ENCODE measurements around the gene BTBD19. TPM values are rescaled to one million over a fixed set of nuclear protein-coding genes. Genes with fewer than 3 reads are reported as not detected.
"Not testable (repeated sequence)": the region's sequence is repeated elsewhere in the genome, so short reads cannot be mapped to it uniquely, and the experiment has no call there.

The BTBD19 gene
- total RNA-seq, 1 experiment from 2014 or later = 4.0 TPM

DNA sequence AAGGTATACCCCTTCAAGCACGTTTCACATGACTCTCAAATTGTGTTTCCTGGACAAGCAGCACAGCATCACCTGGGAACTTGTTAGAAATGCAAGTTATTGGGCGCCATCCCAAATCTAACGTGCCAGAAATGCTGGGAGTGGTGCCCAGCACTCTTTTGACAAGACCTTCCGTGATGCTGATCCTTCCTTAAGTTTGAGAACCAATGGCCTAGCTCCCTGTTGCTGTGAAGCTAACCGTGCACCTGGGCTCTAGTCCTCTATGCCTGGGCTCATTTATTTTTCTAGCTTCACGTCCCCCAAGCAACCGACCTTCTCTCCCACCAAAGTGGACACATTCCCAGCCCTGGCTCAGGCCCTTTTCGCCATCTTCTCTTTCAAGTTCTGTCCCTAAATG, 24.6 kb upstream of the BTBD19 start:
- H3K4me3 ChIP-seq = no peak overlapping the region
- H3K27ac ChIP-seq = no peak overlapping the region
- H3K4me1 ChIP-seq (replicated peaks) = peaks cover 11% of the 10 kb centered on the region
- no peaks in the 10 kb centered on the region for H3K9me3 ChIP-seq (replicated peaks)
- 0 out of 2 replicates have a peak, but pooled peaks cover 2% of the 10 kb centered on the region for H3K27me3 ChIP-seq (replicated peaks)
- H3K36me3 ChIP-seq = peaks cover 41% of the 10 kb centered on the region
- DNase-seq (ENCODE audit: low read depth in 1 of 2, low spot score in 2 of 2) = no peak

DNA sequence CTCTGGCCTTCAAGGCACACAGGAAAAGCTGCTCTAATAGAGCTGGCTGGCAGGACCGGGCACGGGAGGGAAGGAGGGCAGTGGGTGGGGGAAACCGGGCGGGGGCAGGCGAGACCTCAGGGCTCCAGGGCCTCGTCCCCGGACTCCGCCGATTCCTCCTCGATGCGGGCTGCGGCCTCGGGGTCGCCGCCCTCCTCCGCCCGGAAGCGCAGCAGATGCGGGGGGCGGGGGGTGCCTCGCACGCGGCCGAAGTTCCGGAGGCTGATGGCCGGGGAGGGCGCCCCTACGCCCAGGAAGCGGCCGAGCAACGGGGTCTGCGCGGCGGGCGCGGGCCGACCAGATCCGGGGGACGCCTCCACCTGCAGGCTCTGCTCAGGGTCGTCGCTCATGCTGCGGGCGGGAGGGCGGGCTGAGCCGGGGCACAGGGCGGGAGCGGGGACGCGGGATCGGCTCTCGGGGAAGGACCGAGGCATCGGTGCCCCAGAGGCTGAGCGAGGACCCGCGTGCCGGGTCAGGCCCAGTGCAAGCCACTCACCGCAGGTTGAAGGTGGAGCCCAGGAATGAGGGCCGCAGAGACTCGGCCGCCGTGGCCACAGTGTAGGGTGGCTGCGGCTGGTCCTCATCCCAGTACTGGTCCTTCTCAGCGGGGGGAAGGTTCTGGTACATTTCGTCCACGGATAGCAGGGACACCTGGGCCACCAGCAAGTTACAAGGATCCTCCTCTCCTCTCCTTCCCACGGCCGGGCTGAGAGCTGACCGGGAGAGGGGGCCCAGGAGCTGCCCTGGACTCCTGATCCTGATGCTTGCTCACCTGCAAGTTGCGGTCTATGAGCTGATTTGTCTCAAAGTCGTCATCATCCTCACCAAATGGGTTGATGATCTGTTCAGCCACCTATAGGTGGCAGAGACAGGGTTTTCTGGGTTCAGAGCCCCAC, 24.0 kb upstream of the BTBD19 start:
- DNase-seq (ENCODE audit: low read depth in 1 of 2, low spot score in 2 of 2) = no peak
- peak overlapping the region; percentile 20 for H3K4me3 ChIP-seq

DNA sequence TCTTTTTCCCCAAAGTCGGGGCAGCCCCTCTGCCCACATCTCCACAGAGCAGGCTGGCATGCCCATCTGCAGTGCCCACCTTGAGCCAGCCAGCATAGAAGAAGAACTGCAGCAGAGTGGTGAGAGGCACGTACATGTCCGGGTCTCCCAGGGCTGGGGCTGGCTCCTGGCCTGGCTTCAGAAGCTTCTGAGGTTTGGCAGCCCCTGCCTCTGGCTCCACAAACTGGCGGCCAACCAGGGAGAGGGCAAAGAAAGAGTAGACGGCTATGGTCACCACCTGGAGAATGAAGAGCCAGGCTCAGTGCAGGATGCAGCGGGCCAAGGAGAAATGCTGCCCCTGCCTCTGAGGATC, 23.3 kb upstream of the BTBD19 start:
- Histone ChIP-seq H3K4me1 (replicated peaks) (peaks cover 11% of the 10 kb centered on the region), H3K27ac (no peak overlapping the region), H3K4me3 (no peak overlapping the region), H3K9me3 (replicated peaks) (no peaks in the 10 kb centered on the region), H3K36me3 (peaks cover 28% of the 10 kb centered on the region), H3K27me3 (replicated peaks) (0 out of 2 replicates have a peak, but pooled peaks cover 2% of the 10 kb centered on the region)
- DNase-seq (ENCODE audit: low read depth in 1 of 2, low spot score in 2 of 2) = no peak

More for the DNA sequence above, 24.0 kb upstream of the BTBD19 start:
- Histone ChIP-seq H3K27me3 (replicated peaks) (0 out of 2 replicates have a peak, but pooled peaks cover 2% of the 10 kb centered on the region), H3K9me3 (replicated peaks) (no peaks in the 10 kb centered on the region), H3K27ac (no peak overlapping the region), H3K36me3 (peaks cover 34% of the 10 kb centered on the region), H3K4me1 (replicated peaks) (peaks cover 11% of the 10 kb centered on the region)

GRCh38 chr1:44785501-44786137, 22.7 kb upstream of the BTBD19 start:
- H3K4me1 ChIP-seq (replicated peaks) = peaks cover 11% of the 10 kb centered on the region
- DNase-seq (ENCODE audit: low read depth in 1 of 2, low spot score in 2 of 2) = no peak
- peaks cover 21% of the 10 kb centered on the region for H3K36me3 ChIP-seq
- H3K9me3 ChIP-seq (replicated peaks) = no peaks in the 10 kb centered on the region
- no peak overlapping the region for H3K4me3 ChIP-seq
- no peak overlapping the region for H3K27ac ChIP-seq
- 0 out of 2 replicates have a peak, but pooled peaks cover 2% of the 10 kb centered on the region for H3K27me3 ChIP-seq (replicated peaks)

DNA sequence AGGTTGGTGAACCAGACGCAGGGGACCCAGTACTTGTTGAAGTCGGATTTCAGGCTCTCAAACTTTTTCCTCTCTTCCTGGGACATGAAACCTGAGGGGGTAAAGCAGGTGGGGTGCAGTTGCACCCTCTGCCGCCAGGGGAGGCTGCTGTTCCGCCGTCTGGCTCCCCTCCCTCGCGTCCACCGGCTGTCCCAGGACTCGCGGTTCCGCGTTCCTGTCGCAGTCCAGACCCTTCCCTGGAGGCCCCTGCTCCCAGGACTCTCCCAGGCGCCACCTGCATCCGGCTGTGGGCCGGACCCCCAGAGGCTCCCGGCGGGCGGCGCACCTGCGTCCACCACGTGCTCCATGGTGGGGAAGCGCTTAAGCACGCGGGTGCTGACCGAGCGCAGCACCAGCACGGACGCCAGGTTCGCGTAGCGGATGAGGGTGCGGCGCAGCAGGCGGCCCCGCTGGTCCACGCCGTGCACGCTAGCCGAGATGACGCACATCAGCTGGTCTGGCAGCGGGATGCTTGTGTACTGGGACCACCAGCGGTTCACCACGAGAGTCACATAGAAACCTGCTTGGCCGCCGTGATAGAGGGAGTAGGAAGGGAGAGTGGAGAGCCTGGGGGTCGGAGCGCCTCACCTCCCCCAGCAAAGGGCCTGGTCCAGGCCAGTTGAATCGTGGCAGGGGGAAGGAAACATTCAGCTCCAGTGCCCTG, 22.0 kb upstream of the BTBD19 start:
- Histone ChIP-seq H3K9me3 (replicated peaks) (no peaks in the 10 kb centered on the region), H3K27me3 (replicated peaks) (0 out of 2 replicates have a peak, but pooled peaks cover 2% of the 10 kb centered on the region), H3K36me3 (peaks cover 15% of the 10 kb centered on the region), H3K4me3 (no peak overlapping the region), H3K27ac (no peak overlapping the region), H3K4me1 (replicated peaks) (peaks cover 11% of the 10 kb centered on the region)
- peak in 1 of 2 experiments; percentile 30 for DNase-seq (ENCODE audit: low read depth in 1 of 2, low spot score in 2 of 2)

DNA sequence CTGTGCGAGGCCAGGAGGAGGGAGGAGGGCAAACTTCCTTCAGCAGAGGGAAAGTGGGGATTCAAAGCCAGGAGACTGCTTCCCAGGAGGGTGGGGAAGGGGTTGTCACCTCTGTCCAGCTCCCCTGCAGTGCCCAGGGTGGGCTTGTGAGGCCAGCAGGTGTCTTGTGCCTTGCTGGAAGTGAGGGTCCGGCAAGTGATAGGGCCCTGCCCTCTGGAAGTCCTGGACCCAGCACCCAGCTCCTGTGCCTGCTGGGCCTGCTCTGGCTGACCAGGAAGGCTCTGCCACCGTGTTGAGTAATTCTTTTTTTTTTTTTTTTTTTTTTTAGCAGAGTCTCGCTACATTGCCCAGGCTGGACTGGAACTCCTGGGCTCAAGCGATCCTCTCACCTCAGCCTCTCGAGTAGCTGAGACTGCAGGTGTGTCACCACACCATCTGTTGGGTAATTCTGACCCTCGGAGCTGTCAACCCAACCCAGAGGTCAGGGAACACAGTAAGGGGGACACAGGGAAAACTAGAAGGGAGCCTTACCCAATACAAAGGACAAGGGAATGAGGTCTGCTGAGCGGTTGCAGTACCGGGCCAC, 21.4 kb upstream of the BTBD19 start:
- peaks cover 8% of the 10 kb centered on the region for H3K36me3 ChIP-seq
- DNase-seq (ENCODE audit: low read depth in 1 of 2, low spot score in 2 of 2) = no peak
- H3K4me3 ChIP-seq = no peak overlapping the region
- no peak overlapping the region for H3K27ac ChIP-seq
- no peaks in the 10 kb centered on the region for H3K9me3 ChIP-seq (replicated peaks)
- 0 out of 2 replicates have a peak, but pooled peaks cover 2% of the 10 kb centered on the region for H3K27me3 ChIP-seq (replicated peaks)
- peaks cover 11% of the 10 kb centered on the region for H3K4me1 ChIP-seq (replicated peaks)

DNA sequence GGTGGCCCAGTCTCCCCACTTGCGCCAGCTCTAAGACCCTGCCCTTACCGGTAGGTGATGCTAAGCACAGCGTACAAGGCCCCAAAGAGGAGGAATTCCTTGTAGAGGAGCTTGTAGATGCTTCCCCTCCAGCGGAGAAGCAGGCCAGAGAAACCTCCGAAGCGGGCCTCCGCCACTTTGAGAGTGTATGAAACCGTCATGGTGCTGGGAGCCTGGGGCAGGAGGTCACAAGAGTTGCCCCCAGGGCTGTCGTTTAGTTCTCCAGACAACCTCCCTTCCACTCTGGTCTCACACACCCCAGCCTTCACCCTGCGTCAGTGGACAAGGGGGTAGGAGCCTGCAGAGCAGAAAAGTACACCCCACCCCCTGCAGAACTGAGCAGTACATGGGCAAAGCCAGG, 20.8 kb upstream of the BTBD19 start:
- 0 out of 2 replicates have a peak, but pooled peaks cover 2% of the 10 kb centered on the region for H3K27me3 ChIP-seq (replicated peaks)
- H3K36me3 ChIP-seq = peaks cover 5% of the 10 kb centered on the region; the same call in 1 of the 2 replicates
- no peak overlapping the region for H3K4me3 ChIP-seq
- H3K4me1 ChIP-seq (replicated peaks) = peaks cover 11% of the 10 kb centered on the region
- DNase-seq (ENCODE audit: low read depth in 1 of 2, low spot score in 2 of 2) = no peak
- no peak overlapping the region for H3K27ac ChIP-seq
- no peaks in the 10 kb centered on the region for H3K9me3 ChIP-seq (replicated peaks)

DNA sequence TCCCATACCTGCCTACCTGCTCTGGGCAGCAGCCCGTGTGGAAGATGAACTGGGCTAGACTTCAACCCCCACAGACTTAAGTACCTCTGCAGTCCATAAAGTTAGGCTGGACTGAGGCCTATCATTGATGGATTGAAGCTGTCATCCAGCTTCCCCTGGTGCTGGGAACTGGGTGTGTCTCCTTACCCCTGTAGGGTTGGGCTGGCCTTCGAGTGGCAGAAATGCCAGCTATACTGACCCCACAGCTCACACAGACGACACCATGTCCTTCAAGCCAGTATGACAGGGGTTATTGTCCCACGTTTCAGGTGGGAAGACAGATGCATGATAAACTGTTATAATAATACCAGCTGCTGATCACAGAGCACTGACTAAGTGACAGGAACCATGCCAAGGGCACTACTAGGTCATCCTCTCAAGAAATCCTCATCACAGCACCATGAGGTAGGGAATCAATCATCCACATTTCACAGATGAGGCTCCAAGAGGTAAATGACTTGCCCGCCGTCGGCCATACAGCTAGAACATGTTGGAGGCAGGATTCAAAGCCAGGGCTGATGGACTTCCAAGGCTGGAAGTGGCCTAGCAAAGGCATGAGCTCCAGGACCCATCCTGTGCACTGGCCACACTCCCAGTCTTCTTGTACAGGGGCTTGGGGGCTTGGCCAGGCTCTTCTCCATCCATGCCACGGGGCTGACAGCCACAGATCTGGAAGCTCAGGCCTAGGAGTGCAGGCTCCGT, 20.0 kb upstream of the BTBD19 start, which contains the start of gene BEST4:
Gene BEST4, minus strand, starts transcription at position 51 of the 741 bp plus-strand sequence. CDS start 465 bp downstream, outside the sequence.
- peaks cover 2% of the 10 kb centered on the region; the same call in 1 of the 2 replicates for H3K36me3 ChIP-seq
- no peak within 1 kb of the TSS for H3K4me3 ChIP-seq
- H3K4me1 ChIP-seq (replicated peaks) = peaks cover 11% of the 10 kb centered on the region
- no peak within 1 kb of the TSS for H3K27ac ChIP-seq
- no peak for DNase-seq (ENCODE audit: low read depth in 1 of 2, low spot score in 2 of 2)
- no peaks in the 10 kb centered on the region for H3K9me3 ChIP-seq (replicated peaks)
- H3K27me3 ChIP-seq (replicated peaks) = 0 out of 2 replicates have a peak, but pooled peaks cover 2% of the 10 kb centered on the region

DNA sequence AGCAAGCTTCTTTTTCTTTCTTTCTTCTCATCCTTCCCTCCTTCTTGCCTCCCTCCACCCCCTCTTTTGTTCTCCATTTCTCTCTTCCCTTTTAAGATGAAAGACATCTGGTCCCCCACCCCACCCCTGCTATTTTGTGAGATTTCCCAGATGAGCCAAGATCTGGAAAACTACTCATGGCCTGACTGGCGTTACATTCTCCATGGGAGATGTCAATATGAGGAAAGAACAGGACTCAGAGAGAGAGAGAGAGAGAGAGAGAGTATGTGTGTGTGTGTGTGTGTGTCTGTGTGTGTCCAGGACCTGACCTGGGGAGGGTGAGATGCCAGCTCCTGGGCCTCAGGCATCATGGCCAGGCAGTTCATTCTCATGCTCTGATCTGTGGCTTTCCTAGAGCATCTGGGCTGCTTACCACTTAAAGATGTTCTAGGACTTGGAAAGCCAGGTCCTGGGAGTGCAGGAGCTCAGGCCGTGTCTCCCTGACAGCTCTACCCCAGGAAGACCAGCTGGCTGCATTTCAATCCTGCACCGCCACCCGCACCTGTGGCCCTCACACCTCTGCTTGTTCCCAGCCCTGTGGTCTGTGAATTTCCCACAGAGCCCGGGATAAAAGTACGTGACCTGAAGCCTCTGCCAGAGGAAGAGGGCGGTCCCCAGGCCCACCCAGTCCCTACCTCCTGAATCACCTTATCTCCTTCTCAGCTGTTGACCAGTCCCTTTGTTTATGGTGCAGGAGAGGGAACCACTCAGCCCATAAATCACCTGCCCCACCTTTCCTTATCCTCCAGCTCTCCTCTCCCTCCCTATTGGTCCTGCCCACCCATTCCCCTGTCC, 17.1 kb upstream of the BTBD19 start:
- H3K9me3 ChIP-seq (replicated peaks) = no peaks in the 10 kb centered on the region
- H3K4me1 ChIP-seq (replicated peaks) = peaks cover 2% of the 10 kb centered on the region; the same call in 1 of the 2 replicates
- no peak overlapping the region for H3K4me3 ChIP-seq
- H3K36me3 ChIP-seq = no peaks in the 10 kb centered on the region
- H3K27ac ChIP-seq = no peak overlapping the region
- H3K27me3 ChIP-seq (replicated peaks) = no peaks in the 10 kb centered on the region
- no peak for DNase-seq (ENCODE audit: low read depth in 1 of 2, low spot score in 2 of 2)

DNA sequence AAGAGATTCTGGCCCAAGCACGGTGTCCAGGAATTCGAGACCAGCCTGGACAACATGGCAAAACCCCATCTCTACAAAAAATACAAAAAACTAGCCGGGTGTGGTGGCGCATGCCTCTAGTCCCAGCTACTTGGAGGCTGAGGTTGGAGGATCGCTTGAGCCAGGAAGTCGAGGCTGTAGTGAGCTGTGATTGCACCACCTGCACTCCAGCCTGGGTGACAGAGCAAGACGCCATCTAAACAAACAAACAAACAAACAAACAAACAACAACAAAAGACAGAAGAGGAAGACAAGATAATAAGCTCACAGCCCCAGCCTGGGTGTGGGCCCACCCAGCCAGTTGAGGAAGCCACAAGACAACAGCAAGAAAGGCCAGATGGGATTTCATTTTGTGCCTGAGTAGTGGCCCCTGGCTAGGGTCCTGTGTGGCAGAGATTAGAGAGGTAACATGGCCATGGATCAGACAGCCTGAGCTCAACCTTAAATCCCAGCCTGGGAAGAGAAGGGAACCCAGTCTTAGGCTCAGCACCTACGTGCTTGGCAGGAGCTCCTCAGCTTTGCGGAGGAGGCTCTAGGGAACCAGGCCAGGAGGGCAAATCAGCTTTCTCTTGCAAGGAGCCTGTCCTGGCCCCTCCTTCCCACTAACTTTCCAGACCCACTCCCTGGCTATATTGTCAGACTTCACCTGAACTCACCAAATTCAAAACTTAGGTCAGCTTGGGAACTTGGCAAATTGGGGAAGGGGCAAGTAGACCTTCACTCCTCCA, 15.4 kb upstream of the BTBD19 start:
- Histone ChIP-seq H3K27ac (no peak overlapping the region), H3K9me3 (replicated peaks) (no peaks in the 10 kb centered on the region), H3K4me3 (no peak overlapping the region), H3K4me1 (replicated peaks) (peaks cover 3% of the 10 kb centered on the region), H3K27me3 (replicated peaks) (no peaks in the 10 kb centered on the region), H3K36me3 (no peaks in the 10 kb centered on the region)
- no peak for DNase-seq (ENCODE audit: low read depth in 1 of 2, low spot score in 2 of 2)

- H3K4me3 ChIP-seq; H3K27me3 ChIP-seq (replicated peaks); DNase-seq (ENCODE audit: low read depth in 1 of 2, low spot score in 2 of 2); H3K9me3 ChIP-seq (replicated peaks); H3K27ac ChIP-seq: not testable (repeated sequence)
- Histone ChIP-seq H3K4me1 (replicated peaks) (peaks cover 36% of the 10 kb centered on the region), H3K36me3 (peaks cover 15% of the 10 kb centered on the region)
Measured at GRCh38 chr1:44797886-44798285, 10.4 kb upstream of the BTBD19 start.
